IMR-90 (cell line): ENCODE data around the gene VPS13A. TPM values are rescaled to one million over a fixed set of nuclear protein-coding genes. Genes with fewer than 3 reads are reported as not detected.

Experiments
- ATAC-seq: fragments of 200-7000 bp; cut with Tn5 transposase; 2 replicates; pipeline ENCODE4 v1.9.1; 2020; ENCODE audit warnings: low read depth, mild to moderate bottlenecking, moderate library complexity
- BruUV-seq: library from RNA; stranded (reverse); fragments of 400-500 nt; replicated peaks from 2 replicates; lab custom pipeline; 2021; lab: Mats Ljungman, UMichigan
- CTCF ChIA-PET: fragments of 300-600 bp; formaldehyde crosslinking; extraction: SDS; loops from one replicate; lab custom pipeline; 2021; ENCODE audit warnings: antibody characterized with exemption; lab: Yijun Ruan, JAX
- POLR2A ChIA-PET: fragments of 300-600 bp; sonication (Branson Sonifier 250); formaldehyde crosslinking; loops from one replicate; lab custom pipeline; 2022; ENCODE audit warnings: antibody characterized with exemption; ENCODE audit not compliant: unreplicated experiment; lab: Charles Lee
- DNase-seq: peaks from one replicate; pipeline ENCODE4 v3.0.0; 2013
- H2AFZ ChIP-seq: replicated peaks from 2 replicates; pipeline ENCODE3; 2013; ENCODE audit warnings: low read length, mild to moderate bottlenecking; ENCODE audit not compliant: poor library complexity
- H2AK5ac ChIP-seq: 2 replicates; pipeline ENCODE4 v1.6.1; 2013; ENCODE audit warnings: low read depth, low read length, inconsistent platforms
- H2AK9ac ChIP-seq: replicated peaks from 2 replicates; pipeline ENCODE3; 2013; ENCODE audit warnings: mild to moderate bottlenecking, low read depth, low read length, moderate library complexity; ENCODE audit not compliant: poor library complexity
- H2BK120ac ChIP-seq: 2 replicates; pipeline ENCODE4 v1.6.1; 2013; ENCODE audit warnings: low read depth, low read length, inconsistent platforms
- H2BK15ac ChIP-seq: 3 replicates; pipeline ENCODE4 v1.6.1; 2013; ENCODE audit warnings: low read depth, low read length, inconsistent platforms
- H2BK20ac ChIP-seq: 2 replicates; pipeline ENCODE4 v1.6.1; 2013; ENCODE audit warnings: low read depth, mild to moderate bottlenecking, inconsistent platforms, low read length, moderate library complexity
- H2BK5ac ChIP-seq: 2 replicates; pipeline ENCODE4 v1.6.1; 2013; ENCODE audit warnings: mild to moderate bottlenecking, low read depth, low read length, inconsistent platforms; ENCODE audit not compliant: poor library complexity, severe bottlenecking
- H3K14ac ChIP-seq: replicated peaks from 2 replicates; pipeline ENCODE4 v1.6.1; 2013; ENCODE audit warnings: low read depth, low read length, inconsistent platforms
- H3K18ac ChIP-seq: 2 replicates; pipeline ENCODE4 v1.6.1; 2013; ENCODE audit warnings: low read depth, low read length, control low read depth
- H3K23ac ChIP-seq: 2 replicates; pipeline ENCODE4 v1.6.1; 2013; ENCODE audit warnings: low read depth, low read length, inconsistent platforms
- H3K27ac ChIP-seq: 2 replicates; pipeline ENCODE4 v1.5.1; 2013; ENCODE audit warnings: mild to moderate bottlenecking, control low read depth, low read length; ENCODE audit not compliant: insufficient read depth
- H3K27me3 ChIP-seq: 2 replicates; pipeline ENCODE4 v1.6.1; 2013; ENCODE audit warnings: low read length; ENCODE audit not compliant: control insufficient read depth, insufficient read depth
- H3K36me3 ChIP-seq: 2 replicates; pipeline ENCODE4 v1.6.1; 2013; ENCODE audit warnings: low read length, mixed read lengths; ENCODE audit not compliant: control insufficient read depth, insufficient read depth
- H3K4ac ChIP-seq: 2 replicates; pipeline ENCODE4 v1.6.1; 2013; ENCODE audit warnings: low read depth, low read length, inconsistent platforms
- H3K4me1 ChIP-seq: 2 replicates; pipeline ENCODE4 v1.6.1; 2013; ENCODE audit warnings: low read length, mixed read lengths; ENCODE audit not compliant: control insufficient read depth, insufficient read depth
- H3K4me2 ChIP-seq: 2 replicates; pipeline ENCODE4 v1.6.1; 2013; ENCODE audit warnings: low read depth, mild to moderate bottlenecking, control low read depth, low read length, moderate library complexity
- H3K4me3 ChIP-seq: 2 replicates; pipeline ENCODE4 v1.5.1; 2013; ENCODE audit warnings: low read depth, mild to moderate bottlenecking, control low read depth, low read length, moderate library complexity; ENCODE audit not compliant: insufficient read depth
- H3K56ac ChIP-seq: 2 replicates; pipeline ENCODE4 v1.6.1; 2013; ENCODE audit warnings: low read length, inconsistent platforms; ENCODE audit not compliant: insufficient read depth; ENCODE audit errors: extremely low read depth
- H3K79me1 ChIP-seq, 2 experiments: 2 replicates each; pipeline ENCODE4 v1.6.1; 2013; ENCODE audit warnings: low read length in 2 of 2, inconsistent platforms in 1 of 2, low read depth in 1 of 2
- H3K9ac ChIP-seq: 2 replicates; pipeline ENCODE4 v1.6.1; 2013; ENCODE audit warnings: low read depth, low read length, control low read depth
- H3K9me1 ChIP-seq: 2 replicates; pipeline ENCODE4 v1.6.1; 2013; ENCODE audit warnings: low read length, inconsistent platforms; ENCODE audit not compliant: insufficient read depth
- H3K9me3 ChIP-seq: 2 replicates; pipeline ENCODE4 v1.6.1; 2013; ENCODE audit warnings: low read length; ENCODE audit not compliant: control insufficient read depth, insufficient read depth
- H4K20me1 ChIP-seq: 2 replicates; pipeline ENCODE4 v1.6.1; 2013; ENCODE audit warnings: low read length, inconsistent platforms; ENCODE audit not compliant: insufficient read depth
- H4K5ac ChIP-seq: 2 replicates; pipeline ENCODE4 v1.6.1; 2013; ENCODE audit warnings: mild to moderate bottlenecking, low read depth, low read length, control low read depth
- H4K8ac ChIP-seq, 2 experiments: 2 replicates each; pipeline ENCODE4 v1.6.1; 2013; ENCODE audit warnings: low read depth in 2 of 2, low read length in 2 of 2, control low read depth in 1 of 2, inconsistent platforms in 1 of 2
- H4K91ac ChIP-seq: 2 replicates; pipeline ENCODE4 v1.6.1; 2013; ENCODE audit warnings: low read depth, low read length, inconsistent platforms; ENCODE audit not compliant: insufficient read depth
- BHLHE40 ChIP-seq: fragments of 150-350 bp; IDR thresholded peaks from 2 replicates; pipeline ENCODE4 v1.6.1; 2016; ENCODE audit warnings: mild to moderate bottlenecking, low read depth, low read length
- CEBPB ChIP-seq: IDR thresholded peaks from 2 replicates; pipeline ENCODE4 v1.6.1; 2012; ENCODE audit warnings: low read depth, low read length, improper control_type of control experiment
- CHD1 ChIP-seq: IDR thresholded peaks from 2 replicates; pipeline ENCODE4 v1.6.1; 2012; ENCODE audit warnings: low read depth, low read length, improper control_type of control experiment
- ELK1 ChIP-seq: fragments of 150-350 bp; IDR thresholded peaks from 2 replicates; pipeline ENCODE4 v1.6.1; 2016; ENCODE audit warnings: low read depth, mild to moderate bottlenecking, low read length, moderate library complexity, borderline replicate concordance
- FOS ChIP-seq: fragments of 150-350 bp; IDR thresholded peaks from 2 replicates; pipeline ENCODE4 v1.6.1; 2016; ENCODE audit warnings: low read depth, low read length
- MAFK ChIP-seq: IDR thresholded peaks from 2 replicates; pipeline ENCODE4 v1.6.1; 2012; ENCODE audit warnings: low read depth, low read length, improper control_type of control experiment
- MAZ ChIP-seq: IDR thresholded peaks from 2 replicates; pipeline ENCODE4 v1.6.1; 2012; ENCODE audit warnings: low read depth, mild to moderate bottlenecking, low read length, improper control_type of control experiment, moderate library complexity, borderline replicate concordance
- MXI1 ChIP-seq: IDR thresholded peaks from 2 replicates; pipeline ENCODE4 v1.6.1; 2012; ENCODE audit warnings: low read depth, mild to moderate bottlenecking, low read length, moderate library complexity, borderline replicate concordance
- NFE2L2 ChIP-seq: fragments of 150-350 bp; IDR thresholded peaks from 2 replicates; pipeline ENCODE4 v1.6.1; 2016; ENCODE audit warnings: low read depth, mild to moderate bottlenecking, low read length
- POLR2A ChIP-seq: IDR thresholded peaks from 2 replicates; pipeline ENCODE4 v1.6.1; 2012; ENCODE audit warnings: mild to moderate bottlenecking, low read depth, low read length
- RAD21 ChIP-seq: IDR thresholded peaks from 2 replicates; pipeline ENCODE4 v1.6.1; 2012; ENCODE audit warnings: low read length, improper control_type of control experiment
- RCOR1 ChIP-seq: IDR thresholded peaks from 2 replicates; pipeline ENCODE4 v1.6.1; 2012; ENCODE audit warnings: mild to moderate bottlenecking, low read length, improper control_type of control experiment; ENCODE audit not compliant: insufficient replicate concordance
- RFX5 ChIP-seq: IDR thresholded peaks from 2 replicates; pipeline ENCODE4 v1.8.0; 2012; ENCODE audit warnings: low read depth, mild to moderate bottlenecking, low read length, moderate library complexity
- SMC3 ChIP-seq: fragments of 150-350 bp; IDR thresholded peaks from 2 replicates; pipeline ENCODE4 v1.6.1; 2016; ENCODE audit warnings: low read depth, mild to moderate bottlenecking, antibody characterized with exemption, low read length, moderate library complexity
- WGBS, 2 experiments: methylation state at CpG; one replicate each; pipeline versions ENCODE4 v1.1.5 to v1.1.7; 2013; ENCODE audit warnings: missing lambda C conversion rate in 2 of 2; ENCODE audit not compliant: insufficient read length in 1 of 2; ENCODE audit errors: extremely low coverage in 2 of 2; 5-methylcytosine and 5-hydroxymethylcytosine counted together
- dilution Hi-C: fragments of 300-500 bp; cut with HindIII; formaldehyde crosslinking; loops from one replicate; pipeline ENCODE4 v1.14.3; 2018; ENCODE audit warnings: low sequenced_read_pairs; ENCODE audit not compliant: unreplicated experiment
- in situ Hi-C: fragments of 300-500 bp; cut with MboI; formaldehyde crosslinking; loops from 3 replicates; pipeline ENCODE4 v1.14.3; 2019; ENCODE audit warnings: low sequenced_read_pairs, inconsistent platforms, mixed read lengths
- intact Hi-C: fragments of 100-400 bp; cut with micrococcal nuclease; formaldehyde crosslinking; loops from 2 replicates; pipeline ENCODE4 v1.10.0; 2022
- polyA plus RNA-seq, 3 experiments: library from polyadenylated mRNA; depleted of rRNA; stranded (reverse); fragments of >200 nt; gene quantifications; 2 replicates each; pipeline ENCODE4 v1.2.3, GENCODE V29; 2012; ENCODE audit warnings: low replicate concordance in 1 of 3
- total RNA-seq: library from RNA; depleted of rRNA; stranded (reverse); fragments of >200 nt; gene quantifications from 2 replicates; pipeline ENCODE4 v1.2.3, GENCODE V29; 2012
- TF ChIP-seq, protein P1 (sequence below): fragments of 150-350 bp; IDR thresholded peaks from 2 replicates; pipeline ENCODE4 v1.6.1; 2017; ENCODE audit warnings: mild to moderate bottlenecking, antibody characterized with exemption, low read length, low read depth
- TF ChIP-seq, protein P2 (sequence below): conservative IDR thresholded peaks from 2 replicates; pipeline ENCODE4 v1.5.1; 2012; ENCODE audit warnings: mild to moderate bottlenecking, low read depth, low read length, improper control_type of control experiment

VPS13A gene
- total and polyA plus RNA-seq, 2 of the 4 experiments (the other 2 are of a cell fraction), result 10.4 to 26.5 TPM

DNA sequence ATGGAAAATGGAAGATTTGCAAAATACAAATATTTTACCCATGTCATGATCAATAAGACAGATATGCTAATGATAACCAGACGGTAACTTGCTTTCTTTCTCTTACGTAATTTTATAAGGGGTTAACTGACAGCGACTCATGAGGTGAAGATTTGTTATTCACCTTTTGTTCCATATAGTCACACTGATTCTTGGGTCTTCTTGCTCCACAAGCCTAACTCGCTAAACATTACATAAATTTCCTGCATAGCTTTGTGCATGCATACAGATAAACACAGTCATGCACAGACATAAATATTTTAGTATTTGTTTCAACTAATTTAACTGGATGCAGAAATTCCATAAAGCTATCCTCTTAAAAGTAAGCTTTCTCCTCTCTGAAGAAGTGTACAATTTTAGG lies 225.9 kb downstream of the VPS13A start:
- Histone ChIP-seq H3K79me1 (no peaks in the 10 kb centered on the region), H2BK120ac (no peak overlapping the region), H3K9me3 (no peaks in the 10 kb centered on the region), H2BK5ac (no peak overlapping the region), H2BK15ac (no peak overlapping the region), H3K18ac (no peak overlapping the region), H2AK9ac (no peak overlapping the region), H2BK20ac (no peak overlapping the region), H2AFZ (no peak overlapping the region), H4K8ac (no peak overlapping the region), H4K20me1 (no peaks in the 10 kb centered on the region), H3K4me3 (no peak overlapping the region), H3K27me3 (no peaks in the 10 kb centered on the region), H4K5ac (no peak overlapping the region), H3K27ac (no peak overlapping the region), H2AK5ac (no peak overlapping the region), H3K56ac (no peak overlapping the region), H3K9me1 (no peaks in the 10 kb centered on the region), H3K9ac (no peak overlapping the region), H4K91ac (no peak overlapping the region), H3K23ac (no peak overlapping the region), H3K36me3 (peaks cover 7% of the 10 kb centered on the region), H3K4me2 (no peak overlapping the region), H3K14ac (no peak overlapping the region), H3K4me1 (no peaks in the 10 kb centered on the region), H3K4ac (no peak overlapping the region)
- CTCF ChIA-PET, result no interaction called here
- dilution Hi-C loops, result no loop called here
- BruUV-seq, result no TSS peak
- TF ChIP-seq ELK1, result no peak
- TF ChIP-seq MAZ, result no peak
- TF ChIP-seq POLR2A, result no peak
- TF ChIP-seq, protein P1, sequence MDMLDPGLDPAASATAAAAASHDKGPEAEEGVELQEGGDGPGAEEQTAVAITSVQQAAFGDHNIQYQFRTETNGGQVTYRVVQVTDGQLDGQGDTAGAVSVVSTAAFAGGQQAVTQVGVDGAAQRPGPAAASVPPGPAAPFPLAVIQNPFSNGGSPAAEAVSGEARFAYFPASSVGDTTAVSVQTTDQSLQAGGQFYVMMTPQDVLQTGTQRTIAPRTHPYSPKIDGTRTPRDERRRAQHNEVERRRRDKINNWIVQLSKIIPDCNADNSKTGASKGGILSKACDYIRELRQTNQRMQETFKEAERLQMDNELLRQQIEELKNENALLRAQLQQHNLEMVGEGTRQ, result no peak
- no peak for TF ChIP-seq BHLHE40
- TF ChIP-seq RFX5, result no peak
- TF ChIP-seq SMC3, result no peak
- no peak for TF ChIP-seq CEBPB
- TF ChIP-seq NFE2L2, result no peak
- TF ChIP-seq FOS, result no peak
- TF ChIP-seq MXI1, result no peak
- TF ChIP-seq, protein P2, sequence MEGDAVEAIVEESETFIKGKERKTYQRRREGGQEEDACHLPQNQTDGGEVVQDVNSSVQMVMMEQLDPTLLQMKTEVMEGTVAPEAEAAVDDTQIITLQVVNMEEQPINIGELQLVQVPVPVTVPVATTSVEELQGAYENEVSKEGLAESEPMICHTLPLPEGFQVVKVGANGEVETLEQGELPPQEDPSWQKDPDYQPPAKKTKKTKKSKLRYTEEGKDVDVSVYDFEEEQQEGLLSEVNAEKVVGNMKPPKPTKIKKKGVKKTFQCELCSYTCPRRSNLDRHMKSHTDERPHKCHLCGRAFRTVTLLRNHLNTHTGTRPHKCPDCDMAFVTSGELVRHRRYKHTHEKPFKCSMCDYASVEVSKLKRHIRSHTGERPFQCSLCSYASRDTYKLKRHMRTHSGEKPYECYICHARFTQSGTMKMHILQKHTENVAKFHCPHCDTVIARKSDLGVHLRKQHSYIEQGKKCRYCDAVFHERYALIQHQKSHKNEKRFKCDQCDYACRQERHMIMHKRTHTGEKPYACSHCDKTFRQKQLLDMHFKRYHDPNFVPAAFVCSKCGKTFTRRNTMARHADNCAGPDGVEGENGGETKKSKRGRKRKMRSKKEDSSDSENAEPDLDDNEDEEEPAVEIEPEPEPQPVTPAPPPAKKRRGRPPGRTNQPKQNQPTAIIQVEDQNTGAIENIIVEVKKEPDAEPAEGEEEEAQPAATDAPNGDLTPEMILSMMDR, result no peak
- TF ChIP-seq MAFK, result no peak
- TF ChIP-seq RCOR1, result no peak
- TF ChIP-seq CHD1, result no peak
- no peak for TF ChIP-seq RAD21
- no CpG with 5 or more reads among the region's 4 CpGs for WGBS, 2 experiments
- in situ Hi-C loops, result no loop called here
- POLR2A ChIA-PET, result no interaction called here
- intact Hi-C loops, result no loop called here
- DNase-seq (peak; percentile 12), ATAC-seq (peak; percentile 76)
